Right hindlimb (tissue), 1 donor: Measurements from ENCODE around the gene DNASE1.

ENCODE experiments used
- DNase-seq: peaks from one replicate; pipeline ENCODE4 v3.0.0-alpha.2; 2018

DNASE1 gene

GRCh38 chr16:3701531-3701930 is 47.0 kb downstream of the DNASE1 start:
- DNase-seq = no peak

DNA sequence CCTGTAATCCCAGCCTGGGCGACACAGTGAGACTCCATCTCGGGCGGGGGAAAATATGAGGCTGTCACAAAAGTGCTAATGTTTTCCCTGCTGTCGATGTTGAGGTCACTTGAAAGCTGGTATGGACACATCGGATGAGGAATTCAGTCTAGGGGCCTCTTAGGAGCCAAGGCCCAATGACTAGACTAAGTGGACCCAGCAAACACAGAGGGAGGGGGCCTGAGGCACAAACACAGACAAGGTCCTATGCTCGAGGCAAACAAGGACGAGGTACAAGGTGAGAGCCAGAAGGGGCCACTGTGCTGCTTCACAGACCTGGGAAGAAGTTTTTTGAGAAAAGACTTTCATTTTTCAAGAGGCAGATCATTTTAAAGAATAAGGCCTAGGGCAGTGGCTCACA is 47.6 kb downstream of the DNASE1 start:
- no peak for DNase-seq

DNA sequence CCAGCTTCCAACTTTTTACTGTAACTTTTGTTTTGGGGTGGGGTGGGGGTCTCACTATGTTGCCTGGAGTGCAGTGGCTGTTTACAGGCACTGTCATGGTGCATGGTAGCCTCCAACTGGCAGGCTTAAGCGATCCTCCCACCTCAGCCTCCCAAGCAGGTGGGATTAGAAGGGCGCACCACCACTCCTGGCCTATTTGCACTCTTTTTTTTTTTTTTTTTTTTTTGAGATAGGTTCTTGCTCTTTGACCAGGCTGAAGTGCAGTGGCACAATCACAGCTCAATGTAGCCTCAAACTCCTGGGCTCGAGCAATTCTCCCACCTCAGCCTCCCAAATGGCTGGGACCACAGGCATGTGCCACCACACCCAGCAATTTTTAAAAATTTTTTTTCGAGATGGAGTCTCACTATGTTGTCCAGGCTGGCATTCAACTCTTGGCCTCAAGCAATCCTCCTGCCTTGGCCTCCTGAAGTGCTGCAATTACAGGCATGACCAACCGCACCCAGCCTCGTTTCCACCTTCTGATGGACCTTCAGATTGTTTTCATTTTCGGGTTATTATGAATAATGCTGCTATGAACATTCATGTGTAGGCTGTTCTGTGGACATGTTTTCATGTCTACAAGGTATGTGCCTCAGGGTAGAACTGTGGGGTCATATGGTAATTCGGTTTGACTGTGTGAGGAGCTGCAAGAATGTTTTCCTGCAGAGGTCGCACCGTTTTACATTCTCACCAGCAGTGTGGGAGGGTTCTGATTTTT is 51.9 kb downstream of the DNASE1 start:
- DNase-seq = no peak
